ENCODE measurements around the gene INPP5D.
"Not testable (repeated sequence)": the region's sequence is repeated elsewhere in the genome, so short reads cannot be mapped to it uniquely, and the experiment has no call there.

DNA sequence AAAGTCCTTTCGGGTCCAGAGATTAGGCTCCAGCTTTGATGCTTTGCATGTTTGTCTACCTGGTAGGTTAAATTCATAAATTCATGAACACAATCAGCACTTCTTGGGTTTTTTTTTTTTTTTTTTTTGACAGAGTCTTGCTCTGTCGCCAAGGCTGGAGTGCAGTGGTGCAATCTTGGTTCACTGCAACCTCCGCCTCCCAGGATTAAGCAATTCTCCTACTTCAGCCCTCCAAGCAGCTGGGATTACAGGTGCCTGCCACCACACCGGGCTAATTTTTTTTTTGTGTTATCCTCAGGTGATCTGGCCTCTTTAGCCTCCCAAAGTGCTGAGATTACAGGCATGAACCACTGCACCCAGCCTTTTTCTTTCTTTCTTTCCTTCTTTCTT lies 5.1 kb downstream of the INPP5D start:
- TF ChIP-seq, protein P1, sequence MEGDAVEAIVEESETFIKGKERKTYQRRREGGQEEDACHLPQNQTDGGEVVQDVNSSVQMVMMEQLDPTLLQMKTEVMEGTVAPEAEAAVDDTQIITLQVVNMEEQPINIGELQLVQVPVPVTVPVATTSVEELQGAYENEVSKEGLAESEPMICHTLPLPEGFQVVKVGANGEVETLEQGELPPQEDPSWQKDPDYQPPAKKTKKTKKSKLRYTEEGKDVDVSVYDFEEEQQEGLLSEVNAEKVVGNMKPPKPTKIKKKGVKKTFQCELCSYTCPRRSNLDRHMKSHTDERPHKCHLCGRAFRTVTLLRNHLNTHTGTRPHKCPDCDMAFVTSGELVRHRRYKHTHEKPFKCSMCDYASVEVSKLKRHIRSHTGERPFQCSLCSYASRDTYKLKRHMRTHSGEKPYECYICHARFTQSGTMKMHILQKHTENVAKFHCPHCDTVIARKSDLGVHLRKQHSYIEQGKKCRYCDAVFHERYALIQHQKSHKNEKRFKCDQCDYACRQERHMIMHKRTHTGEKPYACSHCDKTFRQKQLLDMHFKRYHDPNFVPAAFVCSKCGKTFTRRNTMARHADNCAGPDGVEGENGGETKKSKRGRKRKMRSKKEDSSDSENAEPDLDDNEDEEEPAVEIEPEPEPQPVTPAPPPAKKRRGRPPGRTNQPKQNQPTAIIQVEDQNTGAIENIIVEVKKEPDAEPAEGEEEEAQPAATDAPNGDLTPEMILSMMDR (IDR thresholded peaks at IDR 0.05): not testable (repeated sequence)
- TF ChIP-seq POLR2A (IDR thresholded peaks at IDR 0.05); POLR2AphosphoS5 (IDR thresholded peaks at IDR 0.05; ENCODE audit: insufficient read depth in 1 of 2, low read depth in 1 of 2): not testable (repeated sequence)
